Activated CD8-positive, alpha-beta memory T cell treated with anti-CD3 and anti-CD28 coated beads, Interleukin-2, amount 10 ng/mL, durations not matched to agents 7 days and 5 days (primary cell): ENCODE results near the gene RARA. TPM values are rescaled to one million over a fixed set of nuclear protein-coding genes. Genes with fewer than 3 reads are reported as not detected.

Experiments used
- ATAC-seq: fragments of 150-1000 bp; cut with Tn5 transposase; one replicate; pipeline ENCODE4 v1.10.0; 2021; ENCODE audit warnings: moderate library complexity
- CTCF ChIA-PET: fragments of 350-600 bp; sonication (Branson Sonifier 250); formaldehyde crosslinking; loops from one replicate; lab custom pipeline; 2021; ENCODE audit warnings: antibody characterized with exemption; lab: Charles Lee
- DNase-seq: peaks from one replicate; pipeline ENCODE4 v3.0.0-alpha.2; 2020
- H3K27ac Mint-ChIP-seq: one replicate; pipeline ENCODE4 v1.8.0; 2021; ENCODE audit warnings: mild to moderate bottlenecking, mixed read lengths
- H3K27me3 Mint-ChIP-seq: one replicate; pipeline ENCODE4 v1.8.0; 2021; ENCODE audit warnings: mixed read lengths
- H3K36me3 Mint-ChIP-seq: one replicate; pipeline ENCODE4 v1.8.0; 2021; ENCODE audit warnings: mild to moderate bottlenecking, mixed read lengths
- H3K4me1 Mint-ChIP-seq: one replicate; pipeline ENCODE4 v1.8.0; 2021; ENCODE audit warnings: mixed read lengths
- H3K4me3 Mint-ChIP-seq: one replicate; pipeline ENCODE4 v1.8.0; 2021; ENCODE audit warnings: mild to moderate bottlenecking, moderate library complexity, mixed read lengths
- H3K9me3 Mint-ChIP-seq: one replicate; pipeline ENCODE4 v1.8.0; 2022; ENCODE audit warnings: low read depth, mixed read lengths
- total RNA-seq, 2 experiments: library from RNA; stranded (reverse); gene quantifications; one replicate each; pipeline ENCODE4 v1.2.3, GENCODE V29; 2021

The RARA gene
- total RNA-seq, 2 experiments from 2014 or later = 29.9 to 39.5 TPM

DNA sequence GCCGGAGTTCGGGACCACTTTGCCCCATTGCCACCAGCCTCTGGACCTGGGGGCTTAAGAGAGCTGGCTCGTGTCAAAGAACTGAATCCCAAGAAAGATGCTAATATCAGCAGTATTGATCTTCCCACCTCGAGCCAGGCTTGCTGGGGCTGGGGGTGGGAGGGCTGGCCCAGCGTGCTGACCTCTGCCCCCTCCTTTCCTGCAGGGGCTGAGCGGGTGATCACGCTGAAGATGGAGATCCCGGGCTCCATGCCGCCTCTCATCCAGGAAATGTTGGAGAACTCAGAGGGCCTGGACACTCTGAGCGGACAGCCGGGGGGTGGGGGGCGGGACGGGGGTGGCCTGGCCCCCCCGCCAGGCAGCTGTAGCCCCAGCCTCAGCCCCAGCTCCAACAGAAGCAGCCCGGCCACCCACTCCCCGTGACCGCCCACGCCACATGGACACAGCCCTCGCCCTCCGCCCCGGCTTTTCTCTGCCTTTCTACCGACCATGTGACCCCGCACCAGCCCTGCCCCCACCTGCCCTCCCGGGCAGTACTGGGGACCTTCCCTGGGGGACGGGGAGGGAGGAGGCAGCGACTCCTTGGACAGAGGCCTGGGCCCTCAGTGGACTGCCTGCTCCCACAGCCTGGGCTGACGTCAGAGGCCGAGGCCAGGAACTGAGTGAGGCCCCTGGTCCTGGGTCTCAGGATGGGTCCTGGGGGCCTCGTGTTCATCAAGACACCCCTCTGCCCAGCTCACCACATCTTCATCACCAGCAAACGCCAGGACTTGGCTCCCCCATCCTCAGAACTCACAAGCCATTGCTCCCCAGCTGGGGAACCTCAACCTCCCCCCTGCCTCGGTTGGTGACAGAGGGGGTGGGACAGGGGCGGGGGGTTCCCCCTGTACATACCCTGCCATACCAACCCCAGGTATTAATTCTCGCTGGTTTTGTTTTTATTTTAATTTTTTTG, 47.1 kb downstream of the RARA start:
- H3K9me3 Mint-ChIP-seq = no peaks in the 10 kb centered on the region
- CTCF ChIA-PET = interaction anchor here (1.2 to 14.7 kb wide), 14 partner anchors 10 to 203 kb away, joined by 3 to 433 read pairs (median 15); partner anchors contain the start of genes CDC6, GJD3, RARA and TOP2A
- H3K4me3 Mint-ChIP-seq = no peak overlapping the region
- H3K27ac Mint-ChIP-seq = no peak overlapping the region
- ATAC-seq (no peak), DNase-seq (no peak)
- H3K27me3 Mint-ChIP-seq = peaks cover 17% of the 10 kb centered on the region
- peaks cover 10% of the 10 kb centered on the region for H3K36me3 Mint-ChIP-seq
- H3K4me1 Mint-ChIP-seq = peaks cover 14% of the 10 kb centered on the region

DNA sequence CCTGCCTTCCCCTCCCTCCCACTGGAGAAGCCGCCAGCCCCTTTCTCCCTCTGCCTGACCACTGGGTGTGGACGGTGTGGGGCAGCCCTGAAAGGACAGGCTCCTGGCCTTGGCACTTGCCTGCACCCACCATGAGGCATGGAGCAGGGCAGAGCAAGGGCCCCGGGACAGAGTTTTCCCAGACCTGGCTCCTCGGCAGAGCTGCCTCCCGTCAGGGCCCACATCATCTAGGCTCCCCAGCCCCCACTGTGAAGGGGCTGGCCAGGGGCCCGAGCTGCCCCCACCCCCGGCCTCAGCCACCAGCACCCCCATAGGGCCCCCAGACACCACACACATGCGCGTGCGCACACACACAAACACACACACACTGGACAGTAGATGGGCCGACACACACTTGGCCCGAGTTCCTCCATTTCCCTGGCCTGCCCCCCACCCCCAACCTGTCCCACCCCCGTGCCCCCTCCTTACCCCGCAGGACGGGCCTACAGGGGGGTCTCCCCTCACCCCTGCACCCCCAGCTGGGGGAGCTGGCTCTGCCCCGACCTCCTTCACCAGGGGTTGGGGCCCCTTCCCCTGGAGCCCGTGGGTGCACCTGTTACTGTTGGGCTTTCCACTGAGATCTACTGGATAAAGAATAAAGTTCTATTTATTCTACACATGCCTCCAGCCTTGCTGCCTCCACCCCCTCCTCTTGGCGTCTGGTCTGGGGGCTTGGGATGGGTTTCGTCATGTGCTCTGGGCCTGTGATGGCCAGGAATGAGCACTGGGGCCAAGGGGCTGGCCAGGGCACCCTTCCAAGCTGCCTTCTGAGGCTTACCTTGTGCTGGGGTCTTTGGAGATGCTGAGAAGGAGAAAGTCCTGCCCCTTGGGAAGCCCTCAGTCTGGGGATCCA, 48.3 kb downstream of the RARA start:
- Mint-ChIP-seq H3K4me1 (peaks cover 16% of the 10 kb centered on the region), H3K27ac (no peak overlapping the region), H3K27me3 (peaks cover 25% of the 10 kb centered on the region), H3K36me3 (peaks cover 9% of the 10 kb centered on the region), H3K9me3 (no peaks in the 10 kb centered on the region), H3K4me3 (no peak overlapping the region)
- no peak for ATAC-seq
- DNase-seq = no peak
- CTCF ChIA-PET = interaction anchor here (0.6 to 14.7 kb wide), 23 partner anchors 10 to 202 kb away, joined by 3 to 433 read pairs (median 4); partner anchors contain the start of genes CDC6 and RARA

DNA sequence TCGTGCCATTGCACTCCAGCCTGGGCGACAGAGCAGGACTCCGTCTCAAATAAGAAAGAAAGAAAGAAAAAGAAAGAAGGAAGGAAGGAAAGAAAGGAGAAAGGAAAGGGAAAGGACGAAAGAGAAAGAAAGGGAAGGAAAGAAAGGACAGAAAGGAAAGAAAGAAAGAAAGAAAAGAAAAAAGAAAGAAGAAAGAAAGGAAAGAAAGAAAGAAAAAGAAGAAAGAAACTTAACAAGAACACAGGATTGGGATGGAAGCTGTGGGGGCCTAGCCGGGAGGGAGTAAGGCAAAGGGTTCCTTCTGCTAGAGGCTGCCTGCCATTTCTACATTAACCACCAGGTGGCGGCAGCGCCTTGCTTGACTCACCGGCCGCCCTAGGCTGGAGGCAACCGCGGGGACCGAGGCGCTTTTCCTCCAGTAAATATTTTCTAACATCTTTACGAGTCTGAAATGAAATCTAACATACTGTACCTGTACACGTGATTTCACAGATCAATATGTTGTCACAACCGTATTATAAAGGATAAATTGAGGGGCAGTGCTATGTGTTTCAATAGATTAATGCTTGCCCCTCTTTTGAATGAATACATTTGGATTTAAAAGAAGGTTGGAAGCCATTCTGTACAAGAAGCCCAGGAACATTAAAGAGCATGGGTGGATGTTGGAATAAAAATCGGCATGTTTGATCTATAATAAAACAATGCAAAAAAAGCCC, 49.5 kb downstream of the RARA start:
- H3K27ac Mint-ChIP-seq = peak overlapping the region; percentile 36
- H3K4me3 Mint-ChIP-seq = no peak overlapping the region
- CTCF ChIA-PET = interaction anchor here (0.7 to 14.7 kb wide), 29 partner anchors 11 to 249 kb away, joined by 3 to 433 read pairs (median 3); partner anchors contain the start of genes CDC6 and RARA
- H3K36me3 Mint-ChIP-seq = peaks cover 5% of the 10 kb centered on the region
- peak; percentile 92 for DNase-seq
- H3K4me1 Mint-ChIP-seq = peaks cover 13% of the 10 kb centered on the region
- H3K27me3 Mint-ChIP-seq = peaks cover 26% of the 10 kb centered on the region
- ATAC-seq = peak; percentile 61
- no peaks in the 10 kb centered on the region for H3K9me3 Mint-ChIP-seq

DNA sequence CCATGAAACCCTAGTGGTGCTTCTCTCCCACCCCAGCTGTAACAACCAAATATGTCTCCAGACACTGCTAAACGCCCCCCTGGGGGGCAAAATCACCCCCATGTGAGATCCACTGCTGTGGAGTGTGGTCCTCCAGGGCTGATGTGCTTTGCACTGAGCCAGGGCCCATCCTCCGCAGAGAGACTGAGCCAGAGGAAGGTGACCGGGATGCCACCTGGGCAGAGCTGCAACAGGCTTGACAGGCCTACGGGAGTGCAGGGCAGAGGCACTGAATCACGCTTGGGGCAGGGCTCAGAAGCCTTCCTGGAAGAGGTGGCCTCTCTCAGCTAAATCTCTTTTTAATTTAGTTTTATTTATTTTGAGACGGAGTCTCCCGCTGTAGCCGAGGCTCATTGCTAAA, 51.1 kb downstream of the RARA start:
- no peak for DNase-seq
- H3K4me1 Mint-ChIP-seq = peaks cover 16% of the 10 kb centered on the region
- no peaks in the 10 kb centered on the region for H3K9me3 Mint-ChIP-seq
- no peak overlapping the region for H3K4me3 Mint-ChIP-seq
- peaks cover 2% of the 10 kb centered on the region for H3K36me3 Mint-ChIP-seq
- no peak for ATAC-seq
- no peak overlapping the region for H3K27ac Mint-ChIP-seq
- CTCF ChIA-PET = interaction anchor here (1.3 to 14.7 kb wide), 5 partner anchors 16 to 200 kb away, joined by 3 to 433 read pairs (median 8); partner anchors contain the start of genes CDC6 and RARA
- peaks cover 31% of the 10 kb centered on the region for H3K27me3 Mint-ChIP-seq

DNA sequence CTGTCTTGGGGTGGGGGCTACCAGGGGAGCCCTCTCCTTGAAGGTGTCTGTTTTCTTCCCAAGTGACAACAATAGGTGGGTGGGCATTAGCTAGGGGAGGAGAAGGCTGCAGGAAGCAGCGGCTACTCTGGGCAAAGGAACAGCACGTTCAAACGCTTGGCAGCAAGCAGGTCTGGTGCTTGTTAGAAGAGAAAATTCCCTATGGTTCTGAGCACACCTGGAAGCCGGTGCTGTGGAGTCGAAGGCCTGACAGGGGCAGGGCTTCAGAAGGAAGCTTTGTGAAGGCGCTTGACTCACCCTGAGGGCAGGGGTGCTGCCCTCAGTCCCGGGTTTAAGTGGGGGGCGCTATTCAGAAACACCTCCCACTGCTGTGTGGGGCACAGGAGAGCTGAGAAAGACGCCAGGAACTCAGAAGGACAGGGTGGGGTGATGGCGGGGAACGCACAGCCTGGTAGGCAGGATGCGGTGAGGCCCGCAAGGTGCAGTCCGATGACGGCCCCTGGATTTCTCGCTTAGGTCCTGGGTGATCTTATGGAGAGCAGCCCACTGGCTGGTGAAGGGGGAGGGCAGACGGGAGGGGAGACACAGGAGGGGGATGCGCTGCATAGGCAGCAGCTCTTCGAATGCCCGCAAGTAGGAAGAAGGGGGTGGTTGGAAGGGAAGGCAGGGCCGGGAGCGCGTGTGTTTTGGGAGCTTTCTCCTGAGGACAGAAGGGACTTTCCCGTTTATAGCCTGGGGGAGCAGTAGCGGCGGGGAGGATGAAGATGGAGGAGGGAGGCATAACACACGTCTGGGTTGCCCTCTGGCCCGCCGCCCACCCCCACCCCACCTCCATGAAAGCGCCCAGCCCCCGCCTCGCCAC, 52.3 kb downstream of the RARA start:
- H3K36me3 Mint-ChIP-seq = no peaks in the 10 kb centered on the region
- DNase-seq = no peak
- no peak for ATAC-seq
- no peak overlapping the region for H3K4me3 Mint-ChIP-seq
- peaks cover 31% of the 10 kb centered on the region for H3K27me3 Mint-ChIP-seq
- no peak overlapping the region for H3K27ac Mint-ChIP-seq
- peaks cover 16% of the 10 kb centered on the region for H3K4me1 Mint-ChIP-seq
- CTCF ChIA-PET = interaction anchor here (1.0 to 14.7 kb wide), 11 partner anchors 9 to 199 kb away, joined by 3 to 433 read pairs (median 8); partner anchors contain the start of genes CDC6, IGFBP4, RARA and TOP2A
- no peaks in the 10 kb centered on the region for H3K9me3 Mint-ChIP-seq

DNA sequence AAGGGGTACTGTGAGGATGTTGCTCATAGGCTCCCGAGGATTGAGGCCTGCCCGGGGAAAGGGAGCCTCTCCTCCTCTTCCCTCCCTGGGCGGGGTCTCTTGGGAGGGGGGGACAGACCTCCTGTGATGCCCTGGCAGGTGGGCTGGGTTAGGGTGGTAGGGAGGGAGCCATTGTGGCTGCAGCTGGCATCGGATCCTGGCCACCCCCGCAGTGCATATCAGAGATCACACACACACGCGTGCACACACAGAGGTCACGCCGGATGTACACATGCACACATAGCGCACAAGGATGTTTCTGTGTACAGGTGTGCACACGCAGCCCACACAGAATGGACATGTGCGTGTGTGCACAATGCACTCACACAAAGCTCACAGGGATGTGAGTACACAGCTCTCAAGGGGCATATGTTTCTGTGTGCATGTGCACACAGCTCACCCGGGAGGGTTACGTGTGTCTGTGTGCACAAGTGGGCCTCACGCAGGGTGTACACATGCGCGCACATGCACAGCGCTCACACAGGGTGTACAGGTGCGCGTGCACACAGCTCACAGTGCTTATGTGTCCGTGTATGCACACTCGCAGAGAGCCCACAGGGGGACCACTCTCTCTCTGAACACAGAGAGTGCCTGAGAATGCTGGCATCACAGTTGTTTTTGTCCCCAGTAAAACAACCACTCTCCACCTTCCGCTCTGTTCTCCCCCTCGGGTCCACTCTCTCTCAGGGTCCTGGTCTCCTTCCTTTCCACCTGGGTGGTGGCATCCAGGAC, 53.1 kb downstream of the RARA start:
- DNase-seq (no peak), ATAC-seq (peak; percentile 7)
- CTCF ChIA-PET = interaction anchor here (0.5 to 14.7 kb wide), 33 partner anchors 10 to 431 kb away, joined by 3 to 433 read pairs (median 4); partner anchors contain the start of genes CDC6, IGFBP4, RARA and TOP2A
- peak overlapping the region; percentile 41 for H3K4me3 Mint-ChIP-seq
- H3K27me3 Mint-ChIP-seq = peaks cover 31% of the 10 kb centered on the region
- no peaks in the 10 kb centered on the region for H3K9me3 Mint-ChIP-seq
- H3K27ac Mint-ChIP-seq = no peak overlapping the region
- H3K4me1 Mint-ChIP-seq = peaks cover 16% of the 10 kb centered on the region
- H3K36me3 Mint-ChIP-seq = no peaks in the 10 kb centered on the region

DNA sequence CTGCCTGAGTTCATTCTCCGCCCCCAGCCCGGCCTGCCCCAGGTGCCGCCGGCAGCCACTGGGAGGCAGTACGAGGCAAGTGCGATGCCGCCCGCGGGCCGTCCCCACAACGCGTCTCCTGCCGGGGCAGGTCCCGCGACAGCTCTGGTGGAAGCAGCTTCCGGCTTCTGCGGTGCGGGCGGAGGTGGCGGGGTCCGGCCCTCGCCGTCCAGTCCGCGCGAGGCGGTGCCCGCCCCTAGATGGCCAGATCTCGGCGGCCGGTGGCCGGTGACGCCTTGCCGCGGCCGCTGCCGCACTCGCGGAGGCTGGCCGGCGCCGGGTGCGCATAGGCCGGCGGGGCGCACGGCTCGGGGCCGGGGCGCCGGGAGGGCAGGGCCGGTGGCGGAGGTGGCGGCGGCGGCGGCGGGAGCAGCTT, 53.7 kb downstream of the RARA start:
- CTCF ChIA-PET = interaction anchor here (0.5 to 14.7 kb wide), 31 partner anchors 11 to 264 kb away, joined by 3 to 433 read pairs (median 4); partner anchors contain the start of genes CDC6, IGFBP4, RARA and TOP2A
- Mint-ChIP-seq H3K27ac (no peak overlapping the region), H3K4me1 (peaks cover 16% of the 10 kb centered on the region), H3K27me3 (peaks cover 31% of the 10 kb centered on the region), H3K4me3 (peak overlapping the region; percentile 68), H3K36me3 (no peaks in the 10 kb centered on the region), H3K9me3 (no peaks in the 10 kb centered on the region)
- ATAC-seq (peak; percentile 90), DNase-seq (peak; percentile 90)

DNA sequence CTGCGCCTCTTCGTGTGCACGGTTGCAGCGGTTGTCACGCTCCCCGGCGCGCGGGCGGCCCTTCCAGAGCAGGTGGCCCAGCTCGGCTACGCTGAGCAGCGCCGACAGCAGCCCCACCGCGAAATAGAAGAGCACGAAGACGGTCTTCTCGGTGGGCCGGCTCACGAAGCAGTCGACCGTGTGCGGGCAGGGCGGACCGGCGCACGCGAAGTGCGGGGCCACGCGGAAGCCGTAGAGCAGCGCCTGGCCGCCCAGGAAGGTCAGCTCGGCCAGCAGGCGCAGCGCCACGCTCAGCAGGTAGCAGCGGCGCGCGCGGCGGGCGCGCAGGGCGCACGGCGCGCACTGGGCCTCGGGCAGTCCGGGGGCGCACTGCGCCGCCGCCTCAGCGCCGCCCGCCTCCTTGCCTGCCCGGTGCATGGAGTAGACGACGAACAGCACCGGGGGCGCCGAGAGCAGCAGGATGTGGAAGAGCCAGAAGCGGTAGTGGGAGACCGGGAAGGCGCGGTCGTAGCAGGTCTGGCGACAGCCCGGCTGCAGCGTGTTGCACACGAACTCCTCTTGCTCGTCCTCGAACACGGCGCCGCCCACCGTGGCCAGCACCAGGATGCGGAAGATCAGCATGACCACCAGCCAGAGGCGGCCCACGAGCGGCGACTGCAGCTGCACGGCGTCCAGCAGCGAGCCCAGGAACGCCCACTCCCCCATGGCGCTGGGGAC, 54.3 kb downstream of the RARA start:
- no peaks in the 10 kb centered on the region for H3K9me3 Mint-ChIP-seq
- CTCF ChIA-PET = interaction anchor here (0.7 to 14.7 kb wide), 28 partner anchors 10 to 263 kb away, joined by 3 to 433 read pairs (median 5); partner anchors contain the start of genes CDC6, IGFBP4, RARA and TOP2A
- peaks cover 16% of the 10 kb centered on the region for H3K4me1 Mint-ChIP-seq
- H3K27ac Mint-ChIP-seq = no peak overlapping the region
- no peaks in the 10 kb centered on the region for H3K36me3 Mint-ChIP-seq
- H3K27me3 Mint-ChIP-seq = peaks cover 31% of the 10 kb centered on the region
- H3K4me3 Mint-ChIP-seq = peak overlapping the region; percentile 68
- ATAC-seq = peak; percentile 54
- DNase-seq = no peak

DNA sequence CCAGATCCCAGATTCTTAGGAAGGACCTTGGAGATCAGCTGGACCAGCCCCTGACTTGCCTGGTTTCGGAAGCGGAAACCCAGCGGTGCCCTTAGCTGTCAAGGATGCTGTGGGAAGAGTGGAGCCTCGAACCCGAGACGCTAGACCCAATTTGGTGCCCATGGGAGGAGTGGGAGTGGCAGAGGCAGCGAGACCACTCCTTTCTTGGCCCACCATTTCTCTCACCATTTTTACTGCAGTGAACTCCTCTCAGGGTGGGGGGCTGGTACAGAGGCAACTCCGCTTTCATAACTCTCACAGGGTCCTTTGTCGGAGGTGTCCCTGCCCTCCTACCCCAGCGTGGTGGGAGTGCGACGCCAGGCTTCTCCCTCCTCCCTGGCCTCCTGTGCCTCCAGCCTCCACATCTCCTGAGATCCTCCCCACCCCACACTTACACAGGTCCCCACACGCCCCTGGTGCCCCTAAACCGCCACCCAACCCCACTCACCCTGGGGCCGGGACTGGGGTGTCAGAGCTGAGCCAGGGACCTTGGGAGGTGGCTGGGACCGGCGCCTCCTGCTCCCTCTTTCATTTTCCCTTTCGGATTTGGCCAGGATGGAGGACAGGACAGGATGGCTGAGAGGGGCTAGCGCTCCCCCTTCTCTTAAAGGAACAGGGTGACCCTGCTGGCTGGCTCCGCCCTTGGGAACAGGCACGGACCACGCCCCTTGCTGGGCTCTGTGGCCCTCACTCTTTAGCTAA, 55.3 kb downstream of the RARA start, which contains the start of gene GJD3:
Gene GJD3 (minus strand): TSS at position 617 of the 741 bp plus-strand sequence. CDS start 922 bp downstream, outside the sequence.
- DNase-seq (no peak), ATAC-seq (no peak)
- H3K27ac Mint-ChIP-seq = no peak within 1 kb of the TSS
- peaks cover 14% of the 10 kb centered on the region for H3K4me1 Mint-ChIP-seq
- no peaks in the 10 kb centered on the region for H3K9me3 Mint-ChIP-seq
- peak within 1 kb of the TSS; percentile 68 for H3K4me3 Mint-ChIP-seq
- no peaks in the 10 kb centered on the region for H3K36me3 Mint-ChIP-seq
- H3K27me3 Mint-ChIP-seq = peaks cover 25% of the 10 kb centered on the region
- CTCF ChIA-PET = interaction anchor here (0.9 to 14.7 kb wide), 14 partner anchors 10 to 195 kb away, joined by 3 to 218 read pairs (median 4); partner anchors contain the start of genes IGFBP4 and TOP2A

DNA sequence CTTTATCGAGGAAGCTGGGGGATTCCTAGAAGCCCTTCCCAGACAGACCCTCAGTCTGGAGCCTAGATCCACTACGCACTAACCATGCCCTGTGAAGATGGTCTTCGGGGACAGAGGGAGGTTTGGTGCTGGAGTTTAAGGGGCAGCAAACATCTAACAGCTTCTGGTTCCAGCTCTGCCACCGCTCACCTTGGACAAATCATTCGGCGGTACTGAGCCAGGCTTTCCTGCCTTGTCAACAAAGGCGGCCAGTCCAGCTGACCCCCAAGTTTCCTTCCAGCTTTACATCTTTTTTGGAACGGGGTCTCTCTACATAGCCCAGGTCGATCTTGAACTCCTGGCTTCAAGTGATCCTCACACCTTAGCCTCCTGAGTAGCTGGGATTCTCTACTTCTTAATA, 55.9 kb downstream of the RARA start:
- Mint-ChIP-seq H3K36me3 (no peaks in the 10 kb centered on the region), H3K4me3 (no peak overlapping the region), H3K9me3 (no peaks in the 10 kb centered on the region), H3K27me3 (peaks cover 23% of the 10 kb centered on the region), H3K27ac (no peak overlapping the region), H3K4me1 (peaks cover 14% of the 10 kb centered on the region)
- DNase-seq (no peak), ATAC-seq (no peak)
- CTCF ChIA-PET = interaction anchor here (0.9 to 14.7 kb wide), 12 partner anchors 10 to 195 kb away, joined by 3 to 218 read pairs (median 4); no protein-coding TSS in a partner anchor
